Stimulated activated CD8-positive, alpha-beta memory T cell treated with anti-CD3 and anti-CD28 coated beads, Interleukin-7, amount 100 ng/mL, for 48 hours (primary cell): ENCODE results near the gene TMOD1.

Experiments used
- DNase-seq, 2 donors: peaks; one replicate each; pipeline ENCODE4 v3.0.0-alpha.2; 2020; ENCODE audit warnings: low read depth in 1 of 2; ENCODE audit errors: extremely low read depth in 1 of 2

The TMOD1 gene

DNA sequence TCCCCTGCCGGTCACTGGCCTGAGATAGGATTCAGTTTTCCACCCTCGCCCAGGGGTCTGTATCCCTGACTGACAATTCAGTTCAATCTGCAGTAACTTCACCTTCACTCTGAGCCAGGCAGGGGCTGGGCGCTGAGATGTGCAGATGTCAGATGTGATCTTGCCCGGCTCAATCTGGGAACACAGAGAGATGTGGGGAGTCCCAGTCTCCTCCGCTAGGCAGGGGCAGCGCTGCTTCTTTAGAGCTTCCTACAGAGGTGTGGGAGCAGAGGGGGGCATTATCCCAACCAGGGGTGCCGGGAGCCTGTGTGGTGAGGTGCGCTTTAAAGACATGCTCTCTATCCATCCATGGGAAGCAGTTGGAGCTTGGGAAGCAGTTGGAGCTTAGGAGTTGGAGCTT is 14.6 kb downstream of the TMOD1 start:
- DNase-seq, result no peak

DNA sequence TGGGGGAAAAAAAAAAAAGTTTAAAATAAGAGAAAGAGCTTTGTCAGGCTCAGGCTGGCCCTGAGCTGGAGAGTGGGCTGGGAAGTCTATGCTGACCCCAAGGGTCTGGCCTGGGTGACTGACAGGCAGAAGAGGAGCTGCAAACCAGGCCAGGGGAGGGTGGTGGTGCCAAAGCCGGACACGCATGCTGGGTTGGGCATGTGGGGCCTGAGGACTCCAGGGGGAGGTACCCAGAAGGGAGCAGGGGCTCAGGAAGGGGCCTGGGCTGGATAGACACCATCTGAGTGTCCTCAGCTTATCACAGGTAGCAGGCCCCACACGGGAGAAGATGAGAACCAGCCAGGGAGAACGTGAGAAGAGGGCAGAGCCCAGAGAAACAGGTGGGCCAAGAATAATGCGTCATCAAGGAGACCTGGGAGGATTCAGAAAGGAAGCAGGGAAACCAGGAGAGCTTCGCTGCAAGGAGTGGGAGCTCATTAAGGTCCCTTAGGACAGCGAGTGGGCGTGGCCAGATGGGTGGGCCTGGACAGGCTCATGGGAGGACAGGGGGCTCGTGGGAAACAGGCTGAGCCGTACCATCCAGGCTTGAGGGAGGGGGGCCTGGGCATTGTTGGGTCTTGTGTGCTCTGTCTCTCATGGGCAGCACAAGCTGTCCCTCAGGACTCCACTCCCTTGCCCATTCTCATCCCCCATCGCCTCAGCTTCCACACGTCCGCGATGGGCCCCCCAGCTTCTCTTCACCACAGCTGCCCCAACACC is 16.0 kb downstream of the TMOD1 start:
- no peak for DNase-seq

DNA sequence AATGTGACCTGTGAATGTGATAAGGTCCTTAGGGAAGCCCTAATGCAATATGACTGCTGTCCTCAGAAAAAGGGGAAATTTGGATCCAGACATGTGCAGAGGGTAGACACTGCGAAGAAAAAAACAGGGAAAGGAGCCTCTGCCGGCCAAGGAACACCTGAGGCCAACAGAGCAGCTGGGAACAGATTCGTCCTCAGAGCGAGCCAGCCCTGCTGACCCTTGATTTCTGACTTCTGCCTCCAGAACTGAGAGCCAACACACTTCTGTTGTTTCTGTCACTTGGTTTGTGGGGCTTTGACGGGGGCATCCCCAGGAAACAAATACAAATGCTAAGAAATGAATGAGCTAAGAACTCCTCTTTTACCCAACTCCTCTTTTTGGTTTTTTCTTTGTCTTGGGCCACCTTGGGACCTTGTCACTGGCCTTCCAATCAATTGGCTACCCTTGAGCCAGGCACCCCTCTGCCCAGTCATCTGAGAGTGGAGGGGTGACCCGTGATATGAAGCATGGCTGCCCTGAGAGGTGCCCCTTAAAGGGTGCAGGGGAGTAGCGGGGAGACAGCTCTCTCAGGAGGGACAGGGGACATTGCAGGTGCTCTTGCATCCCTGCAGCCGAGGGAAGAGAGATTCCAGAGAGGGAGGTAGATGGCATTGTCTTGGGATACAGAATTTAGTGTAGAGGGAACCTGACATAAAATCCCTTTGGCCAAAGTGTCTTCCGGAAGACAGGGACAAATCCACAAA is 16.9 kb downstream of the TMOD1 start:
- no peak for DNase-seq

DNA sequence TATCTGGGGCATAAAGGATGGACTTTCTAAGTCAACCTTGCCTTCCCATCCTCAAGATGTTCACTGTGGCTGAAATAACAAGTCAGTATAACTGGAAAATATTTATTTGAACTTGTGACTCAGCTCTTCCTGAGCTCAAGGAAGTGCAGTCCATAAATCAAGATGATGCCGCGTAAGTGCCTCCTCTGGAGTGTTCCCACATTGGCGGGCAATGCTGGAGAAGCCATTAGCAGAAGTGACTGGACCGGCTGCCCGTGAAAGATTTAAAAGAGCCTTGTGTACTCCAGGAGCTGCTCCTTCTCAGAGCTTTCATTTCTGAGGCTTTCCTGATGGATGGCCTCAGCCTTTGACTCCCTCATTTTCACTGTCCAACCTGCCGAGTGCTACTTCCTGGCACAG is 17.4 kb downstream of the TMOD1 start:
- DNase-seq, result no peak

- DNase-seq, result no peak
Observed at GRCh38 chr9:97519441-97519970, 18.0 kb downstream of the TMOD1 start.

GRCh38 chr9:97521576-97522333 is 20.3 kb downstream of the TMOD1 start:
- no peak for DNase-seq

DNA sequence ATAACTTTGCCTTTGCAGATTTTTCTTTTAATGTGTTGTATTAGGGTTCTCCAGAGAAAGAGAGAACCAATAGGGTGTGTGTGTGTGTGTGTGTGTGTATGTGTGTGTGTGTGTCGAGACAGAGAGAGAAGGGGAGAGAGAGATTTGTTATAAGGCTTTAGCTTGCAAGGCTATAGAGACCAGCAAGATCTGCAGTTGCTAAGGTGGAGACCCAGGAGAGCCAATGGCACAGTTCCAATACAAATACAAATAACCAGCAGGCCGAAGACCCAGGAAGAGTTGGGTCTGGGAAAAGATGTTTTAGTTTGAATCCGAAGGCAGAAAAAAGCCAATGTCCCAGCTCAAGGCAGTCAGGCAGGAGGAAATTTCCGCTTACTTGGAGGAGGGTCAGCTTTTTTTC is 23.0 kb downstream of the TMOD1 start:
- DNase-seq, result no peak

DNA sequence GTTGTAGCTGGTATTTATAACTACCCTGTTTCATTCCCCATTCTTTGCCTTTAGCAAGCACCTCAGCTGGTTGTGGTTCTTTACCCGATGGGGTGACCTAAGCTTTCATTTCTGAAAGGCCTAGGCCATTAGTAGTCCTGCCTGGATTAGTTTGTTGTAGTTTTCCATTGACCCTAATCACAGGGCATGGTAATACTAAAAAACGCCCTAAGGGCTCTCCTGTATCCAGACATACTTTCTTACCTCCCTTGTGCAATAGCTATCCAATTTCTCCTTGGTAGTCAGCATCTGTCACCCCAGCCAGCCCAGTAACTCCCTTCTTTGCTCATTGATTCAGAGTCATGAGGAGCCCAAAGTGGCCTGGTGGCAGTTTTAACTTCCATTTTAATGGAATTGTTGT is 24.0 kb downstream of the TMOD1 start:
- no peak for DNase-seq

DNA sequence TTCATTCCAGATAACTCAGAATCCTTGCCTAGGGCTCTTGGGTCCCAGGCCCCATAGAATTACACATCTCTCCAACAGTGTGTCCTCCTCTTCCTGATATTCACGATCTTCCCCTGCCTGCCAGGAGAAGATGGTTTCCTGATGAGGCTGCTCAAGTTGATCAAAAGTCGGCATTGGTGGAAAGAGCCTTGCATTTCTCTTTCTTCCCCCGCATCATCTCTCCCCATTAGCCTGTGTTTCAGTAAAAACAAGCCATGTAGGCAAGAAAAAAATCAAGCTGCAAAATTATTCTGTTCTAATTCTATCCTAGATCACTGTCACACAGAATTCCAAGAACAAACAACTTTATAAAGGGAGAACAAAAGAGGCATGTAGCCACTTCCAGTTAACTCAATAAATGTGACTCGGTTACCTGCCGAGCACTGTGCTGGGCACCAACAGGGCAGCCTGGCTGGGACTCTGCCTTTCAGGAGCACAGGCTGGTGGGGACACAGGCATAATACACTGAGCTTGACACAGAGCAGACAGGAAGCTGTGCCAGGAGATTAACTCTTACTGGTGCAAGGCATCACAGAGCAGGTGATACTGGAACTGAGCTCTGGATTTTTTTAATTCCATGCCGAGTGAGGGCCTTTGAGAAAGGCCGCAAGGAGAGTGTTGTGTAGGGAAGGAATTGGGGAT is 25.6 kb downstream of the TMOD1 start:
- DNase-seq, result no peak

DNA sequence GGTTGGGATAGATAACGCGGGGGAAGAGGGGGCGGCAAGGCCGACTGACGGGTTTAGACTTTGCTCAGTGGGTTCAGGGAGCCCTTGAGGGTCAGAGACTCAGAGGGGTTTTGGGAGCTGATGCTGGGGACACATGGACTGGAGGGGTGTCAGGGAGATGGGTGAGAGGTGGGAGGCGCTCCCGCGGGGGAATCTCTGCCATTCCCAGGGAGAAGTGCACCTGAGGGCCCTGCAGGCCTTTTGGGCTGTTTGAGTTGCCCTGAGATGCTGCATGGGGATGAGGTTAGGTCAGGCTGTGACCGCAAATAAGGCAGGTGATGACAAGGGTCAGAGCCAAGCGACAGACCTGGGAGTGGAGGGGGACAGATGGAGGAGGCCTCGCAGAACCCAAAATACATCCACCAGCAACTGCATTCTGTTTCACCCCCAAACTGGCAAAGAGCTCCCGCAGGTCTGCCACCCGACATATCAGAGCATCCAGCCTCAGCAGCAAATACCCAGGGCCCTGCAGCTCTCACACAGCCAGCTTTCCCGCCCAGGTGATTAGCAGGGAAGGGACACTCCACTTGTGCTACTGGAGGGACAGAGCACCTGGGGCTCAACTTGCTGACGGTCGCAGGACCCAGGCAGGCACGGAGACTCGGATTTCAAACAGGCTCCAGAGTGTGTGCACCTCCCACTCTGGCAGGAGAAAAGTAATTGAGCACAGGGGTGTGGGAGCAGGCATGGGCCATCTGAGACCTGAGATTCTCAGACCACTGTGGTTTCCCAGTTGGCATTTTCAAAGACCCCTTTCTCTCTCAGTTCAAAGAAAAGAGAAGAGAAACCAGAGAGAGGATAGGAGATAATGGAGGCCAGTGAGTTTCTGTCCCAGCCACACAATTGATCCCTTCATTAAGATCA is 26.4 kb downstream of the TMOD1 start:
- no peak for DNase-seq

GRCh38 chr9:97528529-97529230 is 27.2 kb downstream of the TMOD1 start:
- no peak for DNase-seq

DNA sequence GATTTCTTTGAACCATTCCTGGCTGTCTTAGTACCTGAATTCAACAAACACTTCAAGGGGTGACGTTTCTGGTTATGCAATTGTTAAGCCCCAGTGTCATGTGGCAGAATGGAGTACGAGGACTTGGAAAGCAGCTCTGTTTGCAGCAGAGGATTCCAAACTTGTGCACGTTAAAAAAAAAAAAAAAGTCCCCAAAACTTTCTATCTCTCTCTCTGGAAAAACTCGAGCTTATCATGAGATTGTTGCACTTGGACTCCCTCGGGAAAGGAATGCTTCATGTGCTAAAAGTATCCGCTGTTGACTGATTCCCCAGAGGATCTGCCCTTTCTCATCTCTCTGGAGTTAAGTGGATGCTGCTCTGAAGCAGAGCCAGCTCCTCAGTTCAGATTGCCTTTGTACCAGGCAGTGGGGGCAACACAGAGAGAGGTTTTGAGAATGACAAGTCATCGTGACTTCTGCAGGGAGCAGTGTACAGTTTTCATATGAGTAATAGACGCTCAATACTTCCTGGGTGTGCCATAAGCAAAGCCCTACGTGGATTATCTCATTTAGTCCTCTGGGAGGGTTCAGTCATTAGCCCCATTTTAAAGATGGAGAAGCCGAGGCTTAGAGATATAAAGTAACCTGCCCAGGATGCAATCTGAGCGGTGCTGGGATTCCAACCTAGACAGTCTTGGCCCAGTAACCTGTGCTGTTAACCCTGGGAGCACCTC is 28.1 kb downstream of the TMOD1 start:
- peak in 1 of 2 donors; percentile 17 for DNase-seq

DNA sequence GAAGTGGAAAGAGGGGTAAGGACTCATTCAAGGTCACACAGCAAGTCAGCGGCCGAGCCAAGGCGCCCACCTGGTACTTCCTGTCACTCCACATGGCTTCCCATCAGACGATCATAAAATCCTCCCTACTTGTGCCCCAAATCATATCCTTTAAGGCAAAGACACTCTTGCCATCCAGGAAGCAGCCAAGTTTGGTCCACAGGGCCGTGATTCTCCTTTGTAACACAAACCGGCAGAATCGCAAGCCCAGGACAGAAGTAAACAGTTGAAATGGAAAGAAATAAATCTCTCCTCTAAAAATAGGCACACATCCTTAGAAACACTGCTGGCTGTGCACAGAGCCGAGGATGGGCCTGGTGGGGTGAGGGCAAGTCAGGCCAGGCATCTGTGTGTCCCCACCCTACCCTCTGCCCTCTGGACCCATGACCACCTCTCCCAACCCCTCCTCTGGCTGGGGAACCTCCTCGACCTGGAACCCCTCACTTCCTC is 30.5 kb downstream of the TMOD1 start:
- no peak for DNase-seq

GRCh38 chr9:97534185-97534584 is 32.7 kb downstream of the TMOD1 start:
- no peak for DNase-seq

GRCh38 chr9:97534961-97535594 is 33.6 kb downstream of the TMOD1 start:
- no peak for DNase-seq

DNA sequence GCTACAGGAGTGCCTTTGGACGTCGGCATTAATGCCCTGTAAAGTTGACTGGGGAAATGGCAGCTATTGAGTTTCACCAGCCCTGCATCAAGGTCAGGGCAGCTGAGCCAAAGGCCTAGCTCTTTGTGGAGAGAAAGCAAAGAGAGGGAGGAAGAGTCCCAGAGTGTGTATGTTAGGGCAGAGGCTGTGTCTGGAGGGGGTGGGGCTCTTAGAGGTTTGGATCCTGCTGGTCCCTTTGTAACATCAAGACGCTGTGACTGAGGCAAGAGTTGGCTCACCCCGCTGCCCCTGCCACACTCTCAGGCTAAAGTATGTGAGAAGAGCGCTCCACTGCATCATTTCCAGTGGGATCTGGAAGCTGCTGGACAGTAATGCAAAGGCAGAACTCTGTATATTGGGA is 34.3 kb downstream of the TMOD1 start:
- DNase-seq, result no peak

DNA sequence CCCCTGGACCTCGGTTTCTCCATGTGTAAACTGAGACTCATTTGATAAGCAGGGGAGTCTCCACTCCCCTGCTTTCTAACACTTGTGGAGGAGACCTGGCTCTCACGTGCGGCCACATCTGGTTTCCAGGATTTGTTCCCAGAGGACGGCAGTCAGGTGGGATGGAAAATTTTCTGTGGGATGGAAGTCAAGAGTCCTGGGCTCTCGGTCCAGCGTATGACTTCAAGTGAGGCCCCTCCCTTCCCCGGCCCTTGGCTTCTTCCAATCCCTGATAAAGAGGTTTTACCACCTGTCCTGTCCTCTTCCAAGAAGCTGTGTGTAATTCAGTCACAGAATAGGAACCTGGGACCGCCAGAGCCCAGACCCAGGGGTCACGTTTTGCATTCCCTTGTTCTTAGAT is 35.0 kb downstream of the TMOD1 start:
- DNase-seq, result no peak

DNA sequence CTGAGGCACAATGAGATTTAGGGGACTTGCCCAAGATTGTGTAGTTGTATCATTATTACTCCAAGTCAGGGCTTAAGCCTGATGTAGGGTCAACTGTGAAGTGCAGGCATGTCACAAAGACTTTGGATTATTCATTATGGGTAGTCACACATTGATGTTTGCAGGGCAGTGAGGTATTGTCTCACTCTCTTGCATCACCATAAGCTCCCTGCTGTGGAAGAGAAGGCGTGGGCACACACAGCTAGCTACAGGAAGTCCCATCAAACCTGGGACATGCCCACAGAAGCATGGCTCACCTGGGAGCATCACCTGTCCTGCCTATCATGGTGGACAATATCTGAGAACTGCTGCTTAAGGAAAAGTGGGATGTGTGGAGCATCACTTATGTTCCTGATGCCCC is 42.1 kb downstream of the TMOD1 start:
- DNase-seq, result no peak
